H1 (cell line): ENCODE results near the gene EHD2. TPM values are rescaled to one million over a fixed set of nuclear protein-coding genes. Genes with fewer than 3 reads are reported as not detected.

Experiments
- CTCF ChIA-PET: fragments of 300-600 bp; sonication (Branson Sonifier 250); formaldehyde crosslinking; loops from one replicate; lab custom pipeline; 2021; ENCODE audit not compliant: partially characterized antibody; lab: Charles Lee
- POLR2A ChIA-PET: fragments of 300-600 bp; sonication (Branson Sonifier 250); formaldehyde crosslinking; loops from one replicate; lab custom pipeline; 2021; ENCODE audit warnings: inconsistent platforms; ENCODE audit not compliant: partially characterized antibody; lab: Charles Lee
- DNase-seq, 2 experiments: peaks; one replicate each; pipeline versions ENCODE4 v3.0.0 to v3.0.0-alpha.2; 2010 to 2022; ENCODE audit warnings: low spot score in 2 of 2, low read depth in 1 of 2, mixed read lengths in 1 of 2
- FAIRE-seq: peaks from 2 replicates; lab custom pipeline; 2011; peaks lifted over from hg19 to GRCh38; lab: Jason Lieb, UNC
- H2AFZ ChIP-seq: 2 replicates; pipeline ENCODE4 v1.8.1; 2012; ENCODE audit warnings: low read length, inconsistent platforms
- H2AK5ac ChIP-seq: 2 replicates; pipeline ENCODE4 v1.6.1; 2013; ENCODE audit warnings: low read depth, low read length
- H2BK120ac ChIP-seq: replicated peaks from 2 replicates; pipeline ENCODE3; 2013; ENCODE audit warnings: low read depth, low read length, inconsistent platforms
- H2BK12ac ChIP-seq: 2 replicates; pipeline ENCODE4 v1.6.1; 2013; ENCODE audit warnings: low read depth, low read length
- H2BK15ac ChIP-seq: 2 replicates; pipeline ENCODE4 v1.6.1; 2013; ENCODE audit warnings: low read length
- H2BK20ac ChIP-seq: 2 replicates; pipeline ENCODE4 v1.6.1; 2013; ENCODE audit warnings: low read length
- H2BK5ac ChIP-seq: 2 replicates; pipeline ENCODE4 v1.6.1; 2013; ENCODE audit warnings: low read depth, low read length
- H3K14ac ChIP-seq: 2 replicates; pipeline ENCODE4 v1.6.1; 2013; ENCODE audit warnings: inconsistent platforms; ENCODE audit not compliant: insufficient read length
- H3K18ac ChIP-seq: 2 replicates; pipeline ENCODE4 v1.6.1; 2013; ENCODE audit warnings: low read length; ENCODE audit errors: extremely low read depth
- H3K23ac ChIP-seq: 2 replicates; pipeline ENCODE4 v1.6.1; 2013; ENCODE audit warnings: inconsistent platforms; ENCODE audit not compliant: insufficient read length
- H3K23me2 ChIP-seq: 2 replicates; pipeline ENCODE4 v1.6.1; 2013; ENCODE audit warnings: low read depth, low read length
- H3K27ac ChIP-seq: 2 replicates; pipeline ENCODE4 v1.6.1; 2011; ENCODE audit warnings: low read depth, low read length, inconsistent platforms
- H3K27me3 ChIP-seq, 4 experiments: replicated peaks in 1 of 4; 1 replicate in 1 of 4; 2 replicates in 3 of 4; pipeline versions ENCODE4 v1.6.1 to v1.8.1; 2011 to 2013; ENCODE audit warnings: low read length in 3 of 4, mild to moderate bottlenecking in 3 of 4, inconsistent platforms in 2 of 4, mixed read lengths in 2 of 4, moderate library complexity in 1 of 4; ENCODE audit not compliant: control insufficient read depth in 3 of 4, insufficient read depth in 3 of 4; ENCODE audit errors: extremely low read depth in 1 of 4
- H3K36me3 ChIP-seq, 4 experiments: 2 replicates each; pipeline versions ENCODE4 v1.6.1 to v1.8.1; 2011 to 2013; ENCODE audit warnings: mild to moderate bottlenecking in 4 of 4, low read length in 3 of 4, moderate library complexity in 2 of 4, control low read depth in 1 of 4, inconsistent platforms in 1 of 4; ENCODE audit not compliant: insufficient read depth in 4 of 4, control insufficient read depth in 2 of 4
- H3K4ac ChIP-seq: replicated peaks from 2 replicates; pipeline ENCODE3; 2013; ENCODE audit warnings: low read length, low read depth, mixed read lengths, inconsistent platforms; ENCODE audit not compliant: insufficient read length
- H3K4me1 ChIP-seq, 4 experiments: replicated peaks in 1 of 4; 1 replicate in 1 of 4; 2 replicates in 3 of 4; pipeline versions ENCODE4 v1.6.1 to v1.8.1; 2011 to 2013; ENCODE audit warnings: low read length in 3 of 4, inconsistent platforms in 2 of 4, mixed read lengths in 1 of 4; ENCODE audit not compliant: insufficient read depth in 4 of 4, control insufficient read depth in 3 of 4
- H3K4me2 ChIP-seq, 2 experiments: 2 replicates each; pipeline versions ENCODE4 v1.6.1 to v1.8.1; 2011 to 2013; ENCODE audit warnings: low read depth in 2 of 2, low read length in 2 of 2, control low read depth in 1 of 2, inconsistent platforms in 1 of 2, mild to moderate bottlenecking in 1 of 2; ENCODE audit not compliant: insufficient read depth in 1 of 2
- H3K4me3 ChIP-seq, 4 experiments: fragments of 200-600, 300-600 bp in 1 of 4; sonication (generic), shearing (Covaris generic), sonication (Bioruptor Twin) in 1 of 4; 2 replicates each; pipeline versions ENCODE4 v1.5.1 to v1.8.1; 2011 to 2016; ENCODE audit warnings: low read length in 4 of 4, low read depth in 3 of 4, control low read depth in 2 of 4, inconsistent platforms in 2 of 4, mild to moderate bottlenecking in 2 of 4, mixed read lengths in 1 of 4, moderate library complexity in 1 of 4; ENCODE audit not compliant: insufficient read depth in 2 of 4; ENCODE audit errors: extremely low read depth in 1 of 4
- H3K56ac ChIP-seq: replicated peaks from 2 replicates; pipeline ENCODE3; 2013; ENCODE audit warnings: low read depth, mild to moderate bottlenecking, mixed read lengths, low read length, inconsistent platforms; ENCODE audit not compliant: insufficient read length
- H3K79me1 ChIP-seq: 2 replicates; pipeline ENCODE4 v1.6.1; 2013; ENCODE audit warnings: low read depth, low read length, control low read depth
- H3K79me2 ChIP-seq, 2 experiments: 2 replicates each; pipeline versions ENCODE4 v1.6.1 to v1.8.1; 2012 to 2013; ENCODE audit warnings: low read length in 2 of 2, mild to moderate bottlenecking in 2 of 2, inconsistent platforms in 1 of 2; ENCODE audit not compliant: insufficient read depth in 2 of 2, control insufficient read depth in 1 of 2
- H3K9ac ChIP-seq, 4 experiments: replicated peaks in 1 of 4; 1 replicate in 1 of 4; 2 replicates in 3 of 4; pipeline versions ENCODE4 v1.6.1 to v1.8.1; 2011 to 2013; ENCODE audit warnings: low read depth in 3 of 4, low read length in 3 of 4, control low read depth in 2 of 4, mild to moderate bottlenecking in 2 of 4, moderate library complexity in 2 of 4, inconsistent platforms in 1 of 4; ENCODE audit errors: extremely low read depth in 1 of 4
- H3K9me3 ChIP-seq, 2 experiments: 2 replicates each; pipeline versions ENCODE4 v1.6.1 to v1.8.1; 2012 to 2013; ENCODE audit warnings: mild to moderate bottlenecking in 2 of 2, moderate library complexity in 2 of 2, control low read depth in 1 of 2, inconsistent platforms in 1 of 2, low read depth in 1 of 2, low read length in 1 of 2, mixed read lengths in 1 of 2; ENCODE audit not compliant: insufficient read depth in 2 of 2
- H4K20me1 ChIP-seq, 2 experiments: replicated peaks in 1 of 2; 2 replicates each; pipeline versions ENCODE3 to v1.8.1; 2011 to 2013; ENCODE audit warnings: inconsistent platforms in 2 of 2, low read length in 2 of 2, mild to moderate bottlenecking in 1 of 2; ENCODE audit not compliant: insufficient read depth in 2 of 2, control insufficient read depth in 1 of 2
- H4K5ac ChIP-seq: 2 replicates; pipeline ENCODE4 v1.6.1; 2013; ENCODE audit warnings: low read length, low read depth, mixed read lengths, inconsistent platforms; ENCODE audit not compliant: insufficient read length
- H4K8ac ChIP-seq: 2 replicates; pipeline ENCODE4 v1.8.0; 2013; ENCODE audit warnings: mild to moderate bottlenecking, moderate library complexity, low read length, inconsistent platforms; ENCODE audit not compliant: insufficient read depth; ENCODE audit errors: extremely low read depth
- H4K91ac ChIP-seq: replicated peaks from 2 replicates; pipeline ENCODE3; 2013; ENCODE audit warnings: low read length, mixed read lengths, inconsistent platforms; ENCODE audit not compliant: insufficient read length
- SUZ12 ChIP-seq: fragments of 200-600 bp; sonication (generic); IDR thresholded peaks from 2 replicates; pipeline ENCODE4 v1.6.1; 2012; ENCODE audit warnings: mild to moderate bottlenecking, inconsistent platforms, low read length, moderate library complexity, mixed read lengths
- WGBS, 2 experiments: shearing (Covaris generic) in 1 of 2; methylation state at CpG; one replicate each; pipeline versions ENCODE4 v1.1.6 to v1.1.7; 2013 to 2015; ENCODE audit warnings: low lambda C conversion rate in 2 of 2, mixed read lengths in 2 of 2, inconsistent platforms in 1 of 2, low coverage in 1 of 2, missing lambda C conversion rate in 1 of 2; ENCODE audit not compliant: insufficient replicate concordance in 2 of 2, insufficient coverage in 1 of 2, insufficient read length in 1 of 2; ENCODE audit errors: extremely low coverage in 1 of 2, missing lambda C conversion rate in 1 of 2; 5-methylcytosine and 5-hydroxymethylcytosine counted together
- polyA plus RNA-seq, 7 experiments: library from polyadenylated mRNA; depleted of rRNA in 3 of 7; stranded (reverse) in 5 of 7; unstranded in 2 of 7; fragments of >200 nt in 5 of 7; fragments of 200-250 nt in 2 of 7; gene quantifications; 1 replicate in 5 of 7; 2 replicates in 1 of 7; 4 replicates in 1 of 7; pipeline versions ENCODE4 v1.2.1 to v1.2.3, GENCODE V29; 2011 to 2013; ENCODE audit warnings: missing spikeins in 2 of 7, mixed read lengths in 2 of 7
- total RNA-seq: library from RNA; stranded (reverse); fragmentation: NEBNext Ultra II Directional; extraction: Animal tissue kit (Norgen Biotek cat#: 25700); gene quantifications from 2 replicates; pipeline ENCODE4 v1.2.1, GENCODE V29; 2021

The EHD2 gene
- total and polyA plus RNA-seq, 2 of the 8 experiments (the other 6 are each of a cell fraction or from before 2014, with no cell fraction given): 4.5 to 14.3 TPM

- Histone ChIP-seq H3K9ac (no peak overlapping the region), H3K27me3 (no peaks in the 10 kb centered on the region), H3K4me3 (no peak overlapping the region), H2AK5ac (no peak overlapping the region), H3K4ac (no peak overlapping the region), H3K23me2 (no peaks in the 10 kb centered on the region), H2BK120ac (no peak overlapping the region), H3K9me3 (no peaks in the 10 kb centered on the region), H3K79me1 (no peaks in the 10 kb centered on the region), H3K36me3 (peaks cover 2 to 23% (median 6%) of the 10 kb centered on the region in 4 experiments), H2BK15ac (no peak overlapping the region), H3K79me2 (no peaks in the 10 kb centered on the region; a peak in 1 of 4 replicates), H3K4me1 (peaks cover 0 to 2% (median 0%) of the 10 kb centered on the region in 4 experiments; a peak in 1 of 7 replicates), H4K20me1 (peaks cover 3% of the 10 kb centered on the region in 2 experiments), H4K5ac (no peak overlapping the region), H3K14ac (no peak overlapping the region), H3K18ac (no peak overlapping the region), H2BK20ac (no peak overlapping the region), H3K56ac (no peak overlapping the region), H3K27ac (no peak overlapping the region), H2AFZ (no peak overlapping the region), H4K8ac (peak overlapping the region; percentile 11; the same call in 1 of the 2 replicates), H3K4me2 (no peak overlapping the region), H4K91ac (peak overlapping the region; percentile 30), H2BK12ac (no peak overlapping the region), H2BK5ac (no peak overlapping the region; the same call in 1 of the 2 replicates), H3K23ac (no peak overlapping the region)
- CTCF ChIA-PET: interaction anchor here (0.6 to 24.9 kb wide), 53 partner anchors 7 to 578 kb away, joined by 3 to 436 read pairs (median 4); partner anchors contain the start of genes EHD2, KPTN and NAPA
- FAIRE-seq (no peak), DNase-seq (no peak)
- WGBS, 2 experiments: 91% methylated on average over 40 of the region's 46 CpGs; no CpG with 5 or more reads in 1 of the 2 experiments
- TF ChIP-seq SUZ12: no peak
- POLR2A ChIA-PET: interaction anchor here (0.6 to 2.7 kb wide), 7 partner anchors 8 to 266 kb away, joined by 3 to 10 read pairs (median 4); partner anchors contain the start of gene KPTN
Observed at GRCh38 chr19:47698631-47699359, 14.4 kb upstream of the EHD2 start.
